RWPE1 (cell line): ENCODE data around the gene MRAS.

Experiments
- CTCF ChIA-PET: fragments of 350-600 bp; sonication (Branson Sonifier 250); formaldehyde crosslinking; extraction: SDS; loops from one replicate; lab custom pipeline; 2021; lab: Yijun Ruan, JAX
- POLR2A ChIA-PET: fragments of 400-600 bp; formaldehyde crosslinking; extraction: SDS; loops from one replicate; lab custom pipeline; 2020; ENCODE audit warnings: antibody characterized with exemption; ENCODE audit not compliant: low non-redundant PET; lab: Yijun Ruan, JAX
- DNase-seq: peaks from one replicate; pipeline ENCODE4 v3.0.0; 2012; ENCODE audit warnings: low spot score
- H3K27ac ChIP-seq: fragments of 450-650 bp; 2 replicates; pipeline ENCODE4 v1.5.1; 2017
- TF ChIP-seq, protein P1 (sequence below): fragments of 450-650 bp; conservative IDR thresholded peaks from 2 replicates; pipeline ENCODE4 v1.5.1; 2017; ENCODE audit warnings: low read depth, mild to moderate bottlenecking

MRAS gene

GRCh38 chr3:138355071-138355470 is 6.7 kb downstream of the MRAS start:
- no peak overlapping the region for H3K27ac ChIP-seq
- TF ChIP-seq, protein P1, sequence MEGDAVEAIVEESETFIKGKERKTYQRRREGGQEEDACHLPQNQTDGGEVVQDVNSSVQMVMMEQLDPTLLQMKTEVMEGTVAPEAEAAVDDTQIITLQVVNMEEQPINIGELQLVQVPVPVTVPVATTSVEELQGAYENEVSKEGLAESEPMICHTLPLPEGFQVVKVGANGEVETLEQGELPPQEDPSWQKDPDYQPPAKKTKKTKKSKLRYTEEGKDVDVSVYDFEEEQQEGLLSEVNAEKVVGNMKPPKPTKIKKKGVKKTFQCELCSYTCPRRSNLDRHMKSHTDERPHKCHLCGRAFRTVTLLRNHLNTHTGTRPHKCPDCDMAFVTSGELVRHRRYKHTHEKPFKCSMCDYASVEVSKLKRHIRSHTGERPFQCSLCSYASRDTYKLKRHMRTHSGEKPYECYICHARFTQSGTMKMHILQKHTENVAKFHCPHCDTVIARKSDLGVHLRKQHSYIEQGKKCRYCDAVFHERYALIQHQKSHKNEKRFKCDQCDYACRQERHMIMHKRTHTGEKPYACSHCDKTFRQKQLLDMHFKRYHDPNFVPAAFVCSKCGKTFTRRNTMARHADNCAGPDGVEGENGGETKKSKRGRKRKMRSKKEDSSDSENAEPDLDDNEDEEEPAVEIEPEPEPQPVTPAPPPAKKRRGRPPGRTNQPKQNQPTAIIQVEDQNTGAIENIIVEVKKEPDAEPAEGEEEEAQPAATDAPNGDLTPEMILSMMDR: no peak
- ChIA-PET POLR2A (interaction anchor here (0.5 to 0.6 kb wide), 2 partner anchors 9 to 137 kb away, joined by 3 to 4 read pairs; no protein-coding TSS in a partner anchor), CTCF (interaction anchor here (0.6 kb wide), 3 partner anchors 19 to 76 kb away, joined by 3 to 4 read pairs (median 3); no protein-coding TSS in a partner anchor)
- DNase-seq: no peak

GRCh38 chr3:138356730-138357405 is 8.5 kb downstream of the MRAS start:
- no peak for DNase-seq
- no peak overlapping the region for H3K27ac ChIP-seq
- POLR2A ChIA-PET: no interaction called here
- CTCF ChIA-PET: no interaction called here
- TF ChIP-seq, protein P1: no peak

DNA sequence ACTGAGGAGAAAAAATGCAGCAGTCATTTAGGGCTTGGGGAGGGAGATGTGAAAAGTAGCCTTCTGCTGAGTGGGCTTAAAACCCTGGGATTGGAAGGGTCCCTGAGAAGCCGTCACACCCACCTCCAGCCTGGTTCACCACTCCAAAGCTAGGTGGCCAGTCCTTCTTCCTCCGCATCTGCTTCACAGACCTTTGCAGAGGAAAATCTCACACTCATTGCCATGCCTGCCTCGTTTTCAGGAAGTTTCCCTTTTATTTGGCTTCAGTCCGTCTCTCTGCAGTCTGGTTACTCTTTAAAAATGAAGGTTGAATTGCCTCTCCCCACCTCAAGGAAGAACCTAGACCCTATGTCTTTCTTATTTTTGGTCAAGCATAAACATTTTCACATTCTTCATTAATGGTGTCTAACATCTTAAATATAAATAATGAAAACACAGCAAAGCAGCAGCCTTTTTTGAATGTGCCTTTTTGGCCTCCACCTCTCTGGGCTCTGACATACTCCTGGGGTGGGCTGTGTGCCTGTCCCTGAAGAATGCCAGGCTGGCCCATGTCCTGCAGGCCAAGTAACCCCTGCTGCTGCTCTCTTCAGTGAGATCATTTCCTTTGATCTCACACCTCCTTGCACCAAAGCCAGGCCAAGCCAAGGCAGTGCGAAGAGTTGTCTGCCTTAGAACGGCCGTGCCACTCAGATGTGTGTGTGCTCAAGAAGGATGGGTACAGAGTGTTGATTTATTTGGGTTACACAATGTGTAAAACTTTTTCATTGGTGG is 11.0 kb downstream of the MRAS start:
- no peak for DNase-seq
- ChIA-PET POLR2A (no interaction called here), CTCF (no interaction called here)
- H3K27ac ChIP-seq: no peak overlapping the region
- TF ChIP-seq, protein P1: no peak

DNA sequence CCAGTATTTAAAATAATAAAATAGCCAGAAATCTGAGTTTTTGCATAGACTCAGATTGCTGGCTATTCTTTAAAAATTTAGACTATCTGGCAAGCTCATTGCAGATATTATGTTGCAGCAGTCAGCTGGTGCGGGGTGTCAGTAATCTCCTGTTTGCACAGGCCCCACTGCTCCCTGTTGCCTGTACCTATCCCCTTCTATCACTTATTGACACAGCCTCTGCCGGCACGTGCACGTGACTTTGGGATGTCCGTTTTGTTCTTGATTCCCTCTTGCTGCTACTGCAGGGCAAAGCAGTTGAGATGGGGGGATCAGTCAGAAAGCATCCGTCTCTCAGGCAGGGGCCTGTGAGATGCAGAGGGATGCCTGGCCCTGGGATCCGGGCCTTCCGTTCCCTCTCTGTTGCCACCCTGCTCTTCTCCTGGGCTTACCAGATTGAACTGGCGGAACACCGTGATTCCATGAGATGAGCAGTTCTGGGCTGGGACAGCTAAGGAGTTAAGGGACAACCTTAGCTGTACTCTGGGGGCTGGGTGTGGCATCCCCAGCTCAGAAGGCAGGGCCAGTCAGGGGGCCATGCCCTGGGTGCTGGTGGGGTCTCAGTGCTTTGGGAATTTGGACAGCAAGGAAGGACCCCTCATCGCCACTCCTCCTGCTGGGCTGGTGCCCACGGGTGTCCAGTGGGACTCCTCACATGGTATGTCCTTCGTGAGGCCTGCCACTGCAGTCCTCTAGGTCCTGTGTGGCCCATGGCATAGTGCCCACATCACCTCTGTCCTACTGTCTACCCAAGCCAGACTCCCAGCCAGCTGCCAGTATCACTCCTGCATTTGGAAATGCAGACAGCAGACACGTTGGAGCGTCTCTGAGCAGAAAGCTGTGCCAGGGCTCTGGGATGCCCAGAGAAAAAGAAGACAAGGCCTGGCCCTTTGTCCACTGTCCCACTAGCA is 11.8 kb downstream of the MRAS start:
- no peak overlapping the region for H3K27ac ChIP-seq
- TF ChIP-seq, protein P1: no peak
- ChIA-PET CTCF (no interaction called here), POLR2A (no interaction called here)
- DNase-seq: no peak

- DNase-seq: no peak
- POLR2A ChIA-PET: no interaction called here
- no peak overlapping the region for H3K27ac ChIP-seq
- TF ChIP-seq, protein P1: no peak
- CTCF ChIA-PET: no interaction called here
Observed at GRCh38 chr3:138360869-138361525, 12.6 kb downstream of the MRAS start.
